GM08714 (cell line): ENCODE results near the gene AHSP.
"Not testable (repeated sequence)": the region's sequence is repeated elsewhere in the genome, so short reads cannot be mapped to it uniquely, and the experiment has no call there.

Experiments used
- H3K4me3 ChIP-seq: fragments of 200-500 bp; sonication (Bioruptor generic); 2 replicates; pipeline ENCODE4 v1.5.1; 2014; ENCODE audit warnings: mild to moderate bottlenecking, low read length, inconsistent platforms
- ZNF274 ChIP-seq: IDR thresholded peaks from 2 replicates; pipeline ENCODE4 v1.6.1; 2012; ENCODE audit warnings: mild to moderate bottlenecking, low read depth, low read length

AHSP gene

DNA sequence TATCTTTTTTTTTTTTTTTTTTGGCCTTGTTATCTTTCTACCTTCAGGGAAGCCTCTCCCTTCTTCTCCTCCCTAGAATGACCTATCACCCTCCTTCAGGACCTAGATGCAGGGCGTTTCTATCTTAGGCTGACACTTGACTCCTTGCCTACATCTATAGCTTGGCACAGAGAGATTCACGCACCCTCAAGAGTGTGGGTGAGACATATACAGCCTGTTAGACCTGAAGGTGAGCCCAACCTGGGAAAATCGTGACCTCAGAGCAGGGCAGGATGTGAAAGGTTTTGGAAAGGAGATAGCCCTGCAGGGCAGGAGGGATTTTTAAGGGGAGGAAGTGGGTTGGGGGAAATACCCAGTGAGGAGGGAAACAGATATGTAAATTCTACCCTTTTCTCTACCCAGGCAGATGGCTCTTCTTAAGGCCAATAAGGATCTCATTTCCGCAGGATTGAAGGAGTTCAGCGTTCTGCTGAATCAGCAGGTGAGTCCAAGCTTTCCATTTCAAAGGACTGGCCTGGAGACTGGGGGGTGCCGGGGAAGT is at the start of gene AHSP:
Gene AHSP, plus strand, starts transcription at position 167 of the 541 bp plus-strand sequence. Its CDS starts 240 bp downstream, at position 407.
- no peak for TF ChIP-seq ZNF274
- H3K4me3 ChIP-seq = no peak within 1 kb of the TSS

DNA sequence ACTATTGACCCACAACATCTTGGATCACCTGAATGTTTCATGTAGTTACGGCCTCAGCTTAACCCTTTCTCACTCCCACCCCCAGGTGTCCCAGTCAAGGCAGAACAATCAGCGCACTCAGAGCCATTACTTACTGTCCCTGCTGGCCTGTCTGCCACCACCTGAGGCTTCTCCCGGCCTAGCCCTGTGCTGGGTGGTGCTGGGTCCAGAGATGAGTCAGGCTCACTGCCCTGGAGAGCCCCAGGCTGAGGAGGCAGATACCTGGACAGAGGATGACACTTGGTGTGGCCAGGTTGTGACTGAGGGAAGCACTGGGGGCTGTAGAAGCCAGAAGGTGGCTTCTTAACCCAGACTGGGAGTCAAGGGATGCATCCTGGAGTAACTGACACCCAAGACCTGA is 48.7 kb upstream of the AHSP start:
- H3K4me3 ChIP-seq = no peak overlapping the region
- TF ChIP-seq ZNF274 = no peak

DNA sequence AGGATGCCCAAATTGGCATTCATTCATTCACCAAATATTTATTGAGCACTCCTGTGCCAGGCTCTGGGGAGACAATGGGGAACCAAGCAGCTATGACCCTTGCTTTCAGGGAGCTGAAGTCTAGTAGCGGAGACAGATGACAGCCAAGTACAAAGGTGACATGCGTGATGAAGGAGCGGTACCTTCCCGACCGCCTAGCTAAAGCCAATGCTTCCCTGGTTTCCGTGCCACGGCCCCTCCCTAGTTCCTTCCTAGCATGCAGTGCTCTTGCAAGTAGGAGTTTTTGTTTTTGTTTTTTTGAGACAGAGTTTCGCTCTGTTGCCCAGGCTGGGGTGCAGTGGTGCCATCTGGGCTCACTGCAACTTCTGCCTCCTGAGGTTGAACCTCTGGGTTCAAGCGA is 47.9 kb upstream of the AHSP start:
- H3K4me3 ChIP-seq = no peak overlapping the region
- TF ChIP-seq ZNF274 = no peak

DNA sequence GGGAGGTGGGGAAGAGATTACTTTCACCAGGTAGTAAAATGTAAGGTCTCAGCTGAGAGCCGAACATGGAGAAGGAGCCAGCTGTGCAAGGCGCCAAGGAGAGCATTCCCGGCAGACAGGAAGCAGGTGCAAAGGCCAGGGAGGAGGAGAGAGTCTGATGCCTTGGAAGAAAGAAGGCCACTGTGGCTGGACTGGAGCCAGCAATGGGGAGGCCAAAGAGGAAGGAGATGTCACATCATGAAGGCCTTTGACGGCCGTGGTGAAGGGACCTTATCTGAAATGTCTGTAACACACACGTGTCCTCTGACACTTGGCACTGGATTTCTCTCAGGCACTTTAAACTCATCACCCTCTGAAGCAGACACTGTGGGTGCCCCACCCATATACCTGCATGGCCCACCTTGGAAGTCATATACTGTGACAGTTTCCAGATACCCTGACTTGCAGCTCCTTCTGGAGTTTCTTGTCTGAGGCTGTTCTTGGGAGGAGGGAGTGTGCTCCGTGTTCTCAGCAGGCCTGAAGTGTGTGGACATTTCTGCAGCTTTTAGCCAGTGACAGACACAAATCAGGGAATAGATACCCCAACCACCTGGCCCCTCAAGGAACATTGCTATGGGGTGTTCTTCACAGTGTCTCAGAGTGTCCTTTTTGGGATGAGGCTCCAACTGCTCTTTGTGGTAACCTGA is 46.7 kb upstream of the AHSP start:
- no peak for TF ChIP-seq ZNF274
- H3K4me3 ChIP-seq = no peak overlapping the region

DNA sequence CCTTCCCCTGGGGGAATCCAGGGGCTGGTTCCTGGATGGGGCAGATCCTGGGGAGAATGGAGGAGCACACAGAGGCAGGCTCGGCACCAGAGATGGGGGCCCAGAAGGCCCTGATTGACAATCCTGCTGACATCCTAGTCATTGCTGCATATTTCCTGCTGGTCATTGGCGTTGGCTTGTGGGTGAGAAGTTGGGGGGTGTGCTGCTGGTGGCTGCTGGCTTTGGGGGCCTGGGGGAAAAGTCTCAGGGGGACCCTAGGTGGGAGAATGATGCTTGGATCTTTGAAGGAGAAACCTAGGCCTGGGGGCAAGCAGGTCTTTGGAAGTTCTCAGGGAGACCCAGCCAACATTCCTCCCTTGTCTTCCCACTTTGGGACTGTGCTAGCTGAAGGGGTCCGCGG is 44.6 kb upstream of the AHSP start, which contains the start of gene SLC5A2:
Gene SLC5A2, plus strand, starts transcription at position 43 of the 400 bp plus-strand sequence. Its CDS starts 14 bp downstream, at position 57.
- TF ChIP-seq ZNF274 = no peak
- H3K4me3 ChIP-seq = no peak within 1 kb of the TSS

DNA sequence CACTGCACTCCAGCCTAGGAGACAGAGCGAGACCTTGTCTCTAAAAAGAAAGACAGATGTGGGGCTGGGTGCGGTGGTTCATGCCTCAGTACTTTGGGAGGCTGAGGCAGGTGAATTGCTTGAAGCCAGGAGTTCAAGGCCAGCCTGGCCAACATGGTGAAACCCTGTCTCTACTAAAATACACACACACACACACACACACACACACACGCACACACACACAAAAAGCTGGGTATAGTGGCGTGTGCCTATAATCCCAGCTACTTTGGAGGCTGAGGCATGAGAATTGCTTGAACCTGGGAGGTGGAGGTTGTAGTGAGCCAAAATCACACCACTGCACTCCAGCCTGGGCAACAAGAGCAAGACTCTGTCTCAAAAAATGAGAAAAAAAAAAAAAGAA is 43.7 kb upstream of the AHSP start:
- not testable (repeated sequence) for H3K4me3 ChIP-seq

DNA sequence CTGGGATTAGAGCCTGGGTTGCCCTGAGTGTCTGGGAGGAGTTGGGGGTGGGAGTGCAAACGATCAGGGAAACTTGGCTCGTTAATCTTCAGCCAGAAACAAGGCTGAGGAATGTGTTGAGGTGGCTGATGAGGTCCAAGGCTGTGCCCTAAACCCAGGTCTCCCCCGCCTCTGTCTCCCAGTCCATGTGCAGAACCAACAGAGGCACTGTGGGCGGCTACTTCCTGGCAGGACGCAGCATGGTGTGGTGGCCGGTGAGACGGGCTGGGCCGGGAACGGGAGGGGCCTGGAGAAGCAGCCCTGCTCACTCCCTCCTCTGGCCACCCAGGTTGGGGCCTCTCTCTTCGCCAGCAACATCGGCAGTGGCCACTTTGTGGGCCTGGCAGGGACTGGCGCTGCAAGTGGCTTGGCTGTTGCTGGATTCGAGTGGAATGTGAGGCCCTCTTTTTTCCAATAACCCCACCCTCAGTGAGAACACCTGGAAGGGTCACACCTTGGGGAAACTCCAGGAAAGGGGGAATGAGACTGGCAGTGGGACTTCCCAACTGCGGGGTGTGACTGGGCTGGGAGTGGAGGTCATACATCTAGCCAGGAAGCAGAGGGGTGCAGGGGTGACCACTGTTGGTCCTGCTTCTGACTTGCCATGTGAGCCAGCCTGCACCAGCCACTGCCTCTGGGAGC is 43.1 kb upstream of the AHSP start:
- TF ChIP-seq ZNF274 = no peak
- H3K4me3 ChIP-seq = no peak overlapping the region

GRCh38 chr16:31485571-31485970 is 42.1 kb upstream of the AHSP start:
- no peak for TF ChIP-seq ZNF274
- no peak overlapping the region for H3K4me3 ChIP-seq

- no peak overlapping the region for H3K4me3 ChIP-seq
- no peak for TF ChIP-seq ZNF274
These were observed 41.7 kb upstream of the AHSP start for GRCh38 chr16:31486045-31486444.

- no peak for TF ChIP-seq ZNF274
These were observed 40.5 kb upstream of the AHSP start for GRCh38 chr16:31487071-31487719.

DNA sequence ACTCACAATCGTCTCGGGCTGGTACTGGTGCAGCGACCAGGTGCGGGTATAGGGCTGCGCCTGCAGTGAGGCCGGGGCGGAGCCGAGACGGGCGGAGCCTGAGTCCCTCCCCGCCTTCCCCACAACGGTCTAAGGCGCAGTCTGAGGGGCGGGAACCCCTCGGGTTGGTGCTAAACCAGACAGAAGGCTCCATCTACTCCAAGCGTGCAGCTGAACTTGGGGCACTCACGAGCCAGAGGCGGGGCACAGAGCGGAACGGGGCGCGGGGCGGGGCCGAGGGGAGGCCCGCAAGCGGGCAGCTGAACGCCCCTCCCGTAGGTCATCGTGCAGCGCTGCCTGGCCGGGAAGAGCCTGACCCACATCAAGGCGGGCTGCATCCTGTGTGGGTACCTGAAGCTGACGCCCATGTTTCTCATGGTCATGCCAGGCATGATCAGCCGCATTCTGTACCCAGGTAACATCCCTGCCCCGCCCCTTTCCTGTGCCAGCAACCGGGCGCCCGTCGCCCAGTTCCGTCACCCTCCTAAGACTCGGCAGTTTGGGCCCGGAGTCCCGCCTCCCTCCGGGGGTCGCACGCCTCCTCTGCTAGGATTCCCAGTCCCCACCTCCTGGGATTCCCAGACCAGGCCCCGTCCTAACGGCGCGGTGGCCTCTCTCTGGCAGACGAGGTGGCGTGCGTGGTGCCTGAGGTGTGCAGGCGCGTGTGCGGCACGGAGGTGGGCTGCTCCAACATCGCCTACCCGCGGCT is 39.8 kb upstream of the AHSP start:
- no peak for TF ChIP-seq ZNF274
- H3K4me3 ChIP-seq = peak overlapping the region; percentile 37; the same call in 1 of the 2 replicates

More at GRCh38 chr16:31487071-31487719, 40.5 kb upstream of the AHSP start:
- H3K4me3 ChIP-seq = peak overlapping the region; percentile 37; the same call in 1 of the 2 replicates

DNA sequence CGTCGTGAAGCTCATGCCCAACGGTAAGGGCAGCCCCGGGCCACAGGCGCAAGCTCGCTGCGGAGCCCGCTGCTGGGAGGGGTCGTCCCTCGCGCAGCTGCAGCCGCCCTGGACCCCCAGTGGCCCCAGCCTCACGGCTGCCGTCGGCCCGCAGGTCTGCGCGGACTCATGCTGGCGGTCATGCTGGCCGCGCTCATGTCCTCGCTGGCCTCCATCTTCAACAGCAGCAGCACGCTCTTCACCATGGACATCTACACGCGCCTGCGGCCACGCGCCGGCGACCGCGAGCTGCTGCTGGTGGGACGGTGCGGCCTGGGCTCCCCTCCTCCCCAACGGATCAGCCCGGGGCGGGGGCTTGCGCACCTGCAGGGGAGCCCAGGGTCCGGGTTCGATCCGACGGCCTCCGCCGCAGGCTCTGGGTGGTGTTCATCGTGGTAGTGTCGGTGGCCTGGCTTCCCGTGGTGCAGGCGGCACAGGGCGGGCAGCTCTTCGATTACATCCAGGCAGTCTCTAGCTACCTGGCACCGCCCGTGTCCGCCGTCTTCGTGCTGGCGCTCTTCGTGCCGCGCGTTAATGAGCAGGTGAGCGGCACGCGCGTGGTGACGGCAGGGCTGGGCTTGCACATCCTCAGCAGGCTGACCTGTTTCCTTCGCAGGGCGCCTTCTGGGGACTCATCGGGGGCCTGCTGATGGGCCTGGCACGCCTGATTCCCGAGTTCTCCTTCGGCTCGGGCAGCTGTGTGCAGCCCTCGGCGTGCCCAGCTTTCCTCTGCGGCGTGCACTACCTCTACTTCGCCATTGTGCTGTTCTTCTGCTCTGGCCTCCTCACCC is 39.0 kb upstream of the AHSP start:
- no peak for TF ChIP-seq ZNF274
- no peak overlapping the region for H3K4me3 ChIP-seq

- no peak for TF ChIP-seq ZNF274
- H3K4me3 ChIP-seq = no peak overlapping the region
These were observed 38.5 kb upstream of the AHSP start for GRCh38 chr16:31489298-31489564.
